PC-9 (cell line): ENCODE results near the gene ZDHHC12. TPM values are rescaled to one million over a fixed set of nuclear protein-coding genes. Genes with fewer than 3 reads are reported as not detected.

Experiments used
- BruUV-seq: library from RNA; stranded (reverse); fragments of 400-500 nt; replicated peaks from 2 replicates; lab custom pipeline; 2021; lab: Mats Ljungman, UMichigan
- CTCF ChIA-PET: fragments of 300-600 bp; sonication (Branson Sonifier 250); formaldehyde crosslinking; loops from one replicate; lab custom pipeline; 2022; ENCODE audit warnings: antibody characterized with exemption; lab: Charles Lee
- POLR2A ChIA-PET: fragments of 300-600 bp; sonication (Branson Sonifier 250); formaldehyde crosslinking; loops from one replicate; lab custom pipeline; 2022; ENCODE audit warnings: antibody characterized with exemption; ENCODE audit not compliant: unreplicated experiment; lab: Charles Lee
- DNase-seq, 2 experiments: peaks; one replicate each; pipeline versions ENCODE4 v3.0.0 to v3.0.0-alpha.2; 2015 to 2022; ENCODE audit warnings: mixed read lengths in 1 of 2
- H2AFZ ChIP-seq: fragments of 200-600 bp; sonication (generic); 2 replicates; pipeline ENCODE4 v1.8.1; 2017; ENCODE audit warnings: antibody characterized with exemption
- H3F3A ChIP-seq: fragments of 200-600 bp; sonication (generic); 2 replicates; pipeline ENCODE4 v1.8.1; 2017; ENCODE audit warnings: antibody characterized with exemption, mild to moderate bottlenecking, low read depth; ENCODE audit not compliant: insufficient read depth
- H3K27ac ChIP-seq: fragments of 200-600 bp; sonication (generic); 2 replicates; pipeline ENCODE4 v1.6.1; 2016; ENCODE audit warnings: mixed run types
- H3K27me3 ChIP-seq: fragments of 200-600 bp; sonication (generic); 2 replicates; pipeline ENCODE4 v1.6.1; 2016; ENCODE audit warnings: low read depth, mixed run types; ENCODE audit not compliant: insufficient read depth
- H3K36me3 ChIP-seq: fragments of 200-600 bp; sonication (generic); 2 replicates; pipeline ENCODE4 v1.6.1; 2016; ENCODE audit warnings: low read depth, mixed run types
- H3K4me1 ChIP-seq: fragments of 200-600 bp; sonication (generic); replicated peaks from 2 replicates; pipeline ENCODE4 v1.6.1; 2016; ENCODE audit warnings: mixed run types; ENCODE audit not compliant: insufficient read depth
- H3K4me2 ChIP-seq: fragments of 200-600 bp; sonication (generic); 2 replicates; pipeline ENCODE4 v1.6.1; 2017; ENCODE audit warnings: mixed run types
- H3K4me3 ChIP-seq: fragments of 200-600 bp; sonication (generic); 2 replicates; pipeline ENCODE4 v1.6.1; 2016; ENCODE audit warnings: mixed run types
- H3K79me2 ChIP-seq: fragments of 200-600 bp; sonication (generic); 2 replicates; pipeline ENCODE4 v1.6.1; 2017; ENCODE audit warnings: low read depth, mixed run types
- H3K9me2 ChIP-seq: fragments of 200-600 bp; sonication (generic); 2 replicates; pipeline ENCODE4 v1.8.1; 2017; ENCODE audit warnings: mild to moderate bottlenecking; ENCODE audit not compliant: insufficient read depth
- H3K9me3 ChIP-seq: fragments of 200-600 bp; sonication (generic); 2 replicates; pipeline ENCODE4 v1.8.1; 2016; ENCODE audit warnings: low read depth; ENCODE audit not compliant: insufficient read depth
- H4K20me1 ChIP-seq: fragments of 200-600 bp; sonication (generic); 2 replicates; pipeline ENCODE4 v1.8.1; 2017; ENCODE audit not compliant: insufficient read depth
- CTCF ChIP-seq: fragments of 200-600 bp; sonication (generic); conservative IDR thresholded peaks from 2 replicates; pipeline ENCODE4 v1.6.1; 2017; ENCODE audit warnings: mixed run types, antibody characterized with exemption, mild to moderate bottlenecking, moderate library complexity
- EZH2 ChIP-seq: fragments of 200-600 bp; sonication (generic); IDR thresholded peaks from 2 replicates; pipeline ENCODE4 v1.8.0; 2017; ENCODE audit warnings: antibody characterized with exemption, low read depth
- intact Hi-C: fragments of 100-400 bp; cut with micrococcal nuclease; formaldehyde crosslinking; loops from one replicate; pipeline ENCODE4 v1.10.0; 2022; ENCODE audit not compliant: unreplicated experiment
- total RNA-seq: library from RNA; stranded (reverse); gene quantifications from 2 replicates; pipeline ENCODE4 v1.2.3, GENCODE V29; 2021

The ZDHHC12 gene
- total RNA-seq, 1 experiment from 2014 or later: 102 TPM

GRCh38 chr9:128688501-128689292 lies 35.2 kb downstream of the ZDHHC12 start, which contains the start of gene SET:
Gene SET, plus strand, starts transcription at chr9:128689222. Its CDS starts 361 bp downstream, at chr9:128689583.
- peaks cover 67% of the 10 kb centered on the region for H3F3A ChIP-seq
- no peaks in the 10 kb centered on the region for H3K9me2 ChIP-seq
- peaks cover 47% of the 10 kb centered on the region for H4K20me1 ChIP-seq
- H3K4me2 ChIP-seq: peak within 1 kb of the TSS; percentile 99
- peak within 1 kb of the TSS; percentile 65; the same call in 1 of the 2 replicates for H2AFZ ChIP-seq
- TF ChIP-seq EZH2 (no peak), CTCF (no peak)
- no peaks in the 10 kb centered on the region for H3K9me3 ChIP-seq
- intact Hi-C loops: loop anchor here (1.0 to 10.0 kb wide), 4 partner anchors 32 to 336 kb away; partner anchors contain the start of genes DYNC2I2 and SH3GLB2
- no peaks in the 10 kb centered on the region for H3K27me3 ChIP-seq
- peaks cover 47% of the 10 kb centered on the region for H3K4me1 ChIP-seq
- no TSS peak for BruUV-seq
- ChIA-PET CTCF (interaction anchor here (0.6 to 0.7 kb wide), 3 partner anchors 21 to 54 kb away, joined by 3 read pairs; partner anchors contain the start of gene DYNC2I2), POLR2A (interaction anchor here (0.7 to 1.0 kb wide), 2 partner anchors 53 to 158 kb away, joined by 3 to 21 read pairs; no protein-coding TSS in a partner anchor)
- peaks cover 37% of the 10 kb centered on the region for H3K36me3 ChIP-seq
- peak within 1 kb of the TSS; percentile 78 for H3K27ac ChIP-seq
- peak within 1 kb of the TSS; percentile 80 for H3K4me3 ChIP-seq
- peaks cover 87% of the 10 kb centered on the region for H3K79me2 ChIP-seq
- DNase-seq: peak; percentile 71 to 98

- Histone ChIP-seq H3K4me1 (peaks cover 53% of the 10 kb centered on the region), H3F3A (peaks cover 58% of the 10 kb centered on the region), H3K27ac (no peak overlapping the region), H3K79me2 (peaks cover 85% of the 10 kb centered on the region), H4K20me1 (peaks cover 36% of the 10 kb centered on the region), H3K4me2 (peak overlapping the region; percentile 99), H2AFZ (no peak overlapping the region), H3K27me3 (no peaks in the 10 kb centered on the region), H3K9me3 (no peaks in the 10 kb centered on the region), H3K36me3 (peaks cover 25% of the 10 kb centered on the region), H3K9me2 (no peaks in the 10 kb centered on the region), H3K4me3 (no peak overlapping the region)
- ChIA-PET POLR2A (interaction anchor here (0.7 kb wide), 2 partner anchors 52 to 187 kb away, joined by 5 read pairs; no protein-coding TSS in a partner anchor), CTCF (no interaction called here)
- intact Hi-C loops: loop anchor here (5.0 to 10.0 kb wide), 2 partner anchors 225 to 337 kb away; partner anchors contain the start of gene SH3GLB2
- no TSS peak for BruUV-seq
- DNase-seq: no peak
- no peak for TF ChIP-seq CTCF
- TF ChIP-seq EZH2: no peak
Observed at GRCh38 chr9:128687453-128687852, 36.5 kb downstream of the ZDHHC12 start.

GRCh38 chr9:128685636-128686489 lies 38.1 kb downstream of the ZDHHC12 start:
- H3K36me3 ChIP-seq: peaks cover 11% of the 10 kb centered on the region
- no TSS peak for BruUV-seq
- CTCF ChIA-PET: interaction anchor here (0.6 kb wide), 1 partner anchor 528 kb away, joined by 4 read pairs; no protein-coding TSS in a partner anchor
- POLR2A ChIA-PET: interaction anchor here (0.6 kb wide), 1 partner anchor 342 kb away, joined by 4 read pairs; the partner anchor contains the start of gene SH3GLB2
- peaks cover 85% of the 10 kb centered on the region for H3K79me2 ChIP-seq
- peak overlapping the region; percentile 99 for H3K4me2 ChIP-seq
- H3K27ac ChIP-seq: peak overlapping the region; percentile 99
- H3F3A ChIP-seq: peaks cover 53% of the 10 kb centered on the region
- TF ChIP-seq CTCF: no peak
- no peaks in the 10 kb centered on the region for H3K9me3 ChIP-seq
- peak overlapping the region; percentile 94 for H3K4me3 ChIP-seq
- no peak for DNase-seq
- H3K9me2 ChIP-seq: no peaks in the 10 kb centered on the region
- intact Hi-C loops: loop anchor here (5.0 to 10.0 kb wide), 2 partner anchors 226 to 339 kb away; partner anchors contain the start of gene SH3GLB2
- no peaks in the 10 kb centered on the region for H3K27me3 ChIP-seq
- no peak overlapping the region for H2AFZ ChIP-seq
- peaks cover 22% of the 10 kb centered on the region for H4K20me1 ChIP-seq
- peaks cover 46% of the 10 kb centered on the region for H3K4me1 ChIP-seq
